ENCODE data around the gene GRIA4. TPM values are rescaled to one million over a fixed set of nuclear protein-coding genes. Genes with fewer than 3 reads are reported as not detected.

Gene GRIA4
- total and polyA plus RNA-seq, 11 donors: 0.45 TPM; not detected in 10

GRCh38 chr11:105903113-105903512 lies 293.2 kb downstream of the GRIA4 start:
- WGBS, 4 donors: 61 to 71% (median 66%) methylated on average over 2 of the region's 2 CpGs
- TF ChIP-seq POLR2A (IDR thresholded peaks at IDR 0.05) (no peak), CTCF (IDR thresholded peaks at IDR 0.05) (no peak)
- no peak for ATAC-seq

DNA sequence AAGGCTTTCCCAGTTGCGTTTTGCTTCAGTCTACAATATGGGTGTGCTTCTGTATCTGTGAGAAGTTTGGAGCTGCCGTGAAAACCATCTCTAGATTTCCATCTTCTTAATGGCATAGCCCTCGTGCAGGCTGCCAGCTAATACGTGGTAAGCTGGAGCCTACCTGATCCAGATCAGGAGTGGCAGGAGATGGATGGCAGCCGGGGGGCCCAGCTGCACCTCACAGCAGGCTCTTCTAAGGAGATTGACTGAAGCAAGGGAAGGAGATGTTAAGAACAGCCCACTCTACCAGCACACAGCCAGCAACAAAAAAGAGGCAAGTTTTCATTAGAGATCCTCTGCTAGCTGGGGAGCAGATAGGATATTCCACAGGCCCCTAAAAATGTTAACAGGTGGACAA lies 296.6 kb downstream of the GRIA4 start:
- no peaks in the 10 kb centered on the region for H3K27me3 ChIP-seq
- TF ChIP-seq POLR2A (IDR thresholded peaks at IDR 0.05) (no peak), CTCF (IDR thresholded peaks at IDR 0.05) (no peak)

More at GRCh38 chr11:105903113-105903512, 293.2 kb downstream of the GRIA4 start:
- Histone ChIP-seq H3K36me3 (no peaks in the 10 kb centered on the region), H3K27ac (no peak overlapping the region), H3K9me3 (no peaks in the 10 kb centered on the region), H3K4me3 (no peak overlapping the region), H3K4me1 (no peaks in the 10 kb centered on the region), H3K27me3 (no peaks in the 10 kb centered on the region)
- intact Hi-C loops (cut with DNase I): no loop called here
- no peak for DNase-seq

GRCh38 chr11:105907319-105907718 lies 297.4 kb downstream of the GRIA4 start:
- intact Hi-C loops (cut with DNase I): no loop called here
- H3K27me3 ChIP-seq: no peaks in the 10 kb centered on the region
- H3K4me3 ChIP-seq: no peak overlapping the region
- no peaks in the 10 kb centered on the region for H3K36me3 ChIP-seq
- ATAC-seq: no peak
- H3K4me1 ChIP-seq: no peaks in the 10 kb centered on the region
- no peaks in the 10 kb centered on the region for H3K9me3 ChIP-seq
- no peak for DNase-seq
- TF ChIP-seq POLR2A (IDR thresholded peaks at IDR 0.05): no peak
- TF ChIP-seq CTCF (IDR thresholded peaks at IDR 0.05): no peak
- 74 to 86% (median 82%) methylated on average over 2 of the region's 2 CpGs for WGBS, 4 donors
- H3K27ac ChIP-seq: no peak overlapping the region

More for the DNA sequence above, 296.6 kb downstream of the GRIA4 start:
- Histone ChIP-seq H3K4me3 (no peak overlapping the region), H3K9me3 (no peaks in the 10 kb centered on the region), H3K4me1 (no peaks in the 10 kb centered on the region), H3K36me3 (no peaks in the 10 kb centered on the region), H3K27ac (no peak overlapping the region)
- DNase-seq (no peak), ATAC-seq (no peak)
- WGBS, 4 donors: 60 to 74% (median 69%) methylated on average over 5 of the region's 5 CpGs
- intact Hi-C loops (cut with DNase I): no loop called here

DNA sequence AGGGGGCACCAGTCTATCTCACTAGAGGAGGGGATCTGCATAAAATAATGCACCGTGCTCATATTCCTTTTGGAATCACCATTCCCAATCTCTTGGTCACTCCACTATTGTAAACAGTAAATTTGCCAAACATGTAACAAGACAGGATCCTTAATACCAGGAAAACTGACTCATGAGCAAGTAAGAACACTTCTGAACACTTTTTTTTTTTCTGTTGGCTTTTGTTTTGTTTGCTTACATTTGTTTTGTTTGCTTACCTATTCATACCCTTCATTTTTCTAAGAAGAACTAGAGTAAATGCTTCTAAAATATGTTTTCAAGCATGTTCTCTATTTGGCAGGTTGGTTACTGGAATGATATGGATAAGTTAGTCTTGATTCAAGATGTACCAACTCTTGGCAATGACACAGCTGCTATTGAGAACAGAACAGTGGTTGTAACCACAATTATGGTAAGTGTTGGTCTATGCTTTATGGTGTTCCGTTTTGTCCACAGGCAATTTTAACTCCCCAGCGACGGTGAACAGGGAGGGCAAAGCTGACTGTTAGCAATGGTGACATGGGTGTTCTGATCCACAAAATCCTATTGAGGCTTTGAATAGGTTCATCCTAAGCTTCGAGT lies 300.3 kb downstream of the GRIA4 start:
- intact Hi-C loops (cut with DNase I): no loop called here
- WGBS, 4 donors: 79 to 87% (median 84%) methylated on average over 5 of the region's 5 CpGs
- no peak overlapping the region for H3K27ac ChIP-seq
- no peaks in the 10 kb centered on the region for H3K27me3 ChIP-seq
- ATAC-seq: no peak
- H3K36me3 ChIP-seq: no peaks in the 10 kb centered on the region
- H3K4me1 ChIP-seq: no peaks in the 10 kb centered on the region
- DNase-seq: no peak
- TF ChIP-seq CTCF (IDR thresholded peaks at IDR 0.05) (no peak), POLR2A (IDR thresholded peaks at IDR 0.05) (no peak)
- H3K4me3 ChIP-seq: no peak overlapping the region
- H3K9me3 ChIP-seq: no peaks in the 10 kb centered on the region

Data from heart left ventricle (tissue), 16 donors.